Measurements from ENCODE around the gene DSCAML1. TPM values are rescaled to one million over a fixed set of nuclear protein-coding genes. Genes with fewer than 3 reads are reported as not detected.

DSCAML1 gene
- total and polyA plus RNA-seq, 2 donors: 0.32 to 0.47 TPM

- no peaks in the 10 kb centered on the region for H3K9me3 ChIP-seq (ENCODE audit: control insufficient read depth in 2 of 2, insufficient read depth in 1 of 2, low read length in 1 of 2)
- WGBS: 89% methylated on average over 8 of the region's 8 CpGs
- H3K4me1 ChIP-seq (ENCODE audit: control insufficient read depth in 2 of 2, insufficient read depth in 2 of 2, low read length in 2 of 2): no peaks in the 10 kb centered on the region
- H3K27ac ChIP-seq (ENCODE audit: low read depth in 1 of 2, low read length in 1 of 2): no peak overlapping the region
- no peak for DNase-seq (ENCODE audit: low read depth in 6 of 9, low spot score in 9 of 9)
- no peaks in the 10 kb centered on the region for H3K36me3 ChIP-seq (ENCODE audit: control insufficient read depth in 2 of 2, insufficient read depth in 2 of 2, low read length in 1 of 2)
- peaks cover 0 to 30% of the 10 kb centered on the region in 2 donors for H3K27me3 ChIP-seq (ENCODE audit: control insufficient read depth in 2 of 2, insufficient read depth in 1 of 2, low read length in 1 of 2)
- H3K4me3 ChIP-seq (ENCODE audit: low read length in 2 of 2): no peak overlapping the region
These were observed 352.8 kb downstream of the DSCAML1 start for GRCh38 chr11:117444256-117444655.

- WGBS: 55% methylated on average over 38 of the region's 38 CpGs
- Histone ChIP-seq H3K27me3 (ENCODE audit: control insufficient read depth in 2 of 2, insufficient read depth in 1 of 2, low read length in 1 of 2) (peaks cover 0 to 30% of the 10 kb centered on the region in 2 donors), H3K4me1 (ENCODE audit: control insufficient read depth in 2 of 2, insufficient read depth in 2 of 2, low read length in 2 of 2) (no peaks in the 10 kb centered on the region), H3K9me3 (ENCODE audit: control insufficient read depth in 2 of 2, insufficient read depth in 1 of 2, low read length in 1 of 2) (no peaks in the 10 kb centered on the region), H3K27ac (ENCODE audit: low read depth in 1 of 2, low read length in 1 of 2) (no peak overlapping the region), H3K4me3 (ENCODE audit: low read length in 2 of 2) (no peak overlapping the region), H3K36me3 (ENCODE audit: control insufficient read depth in 2 of 2, insufficient read depth in 2 of 2, low read length in 1 of 2) (no peaks in the 10 kb centered on the region)
- peak in 1 of 9 donors; percentile 12 for DNase-seq (ENCODE audit: low read depth in 6 of 9, low spot score in 9 of 9)
These were observed 353.5 kb downstream of the DSCAML1 start for GRCh38 chr11:117443266-117444186.

GRCh38 chr11:117442869-117443239, 354.2 kb downstream of the DSCAML1 start:
- WGBS: 94% methylated on average over 12 of the region's 12 CpGs
- DNase-seq (ENCODE audit: low read depth in 6 of 9, low spot score in 9 of 9): no peak
- no peak overlapping the region for H3K4me3 ChIP-seq (ENCODE audit: low read length in 2 of 2)
- no peaks in the 10 kb centered on the region for H3K36me3 ChIP-seq (ENCODE audit: control insufficient read depth in 2 of 2, insufficient read depth in 2 of 2, low read length in 1 of 2)
- peaks cover 0 to 30% of the 10 kb centered on the region in 2 donors for H3K27me3 ChIP-seq (ENCODE audit: control insufficient read depth in 2 of 2, insufficient read depth in 1 of 2, low read length in 1 of 2)
- H3K4me1 ChIP-seq (ENCODE audit: control insufficient read depth in 2 of 2, insufficient read depth in 2 of 2, low read length in 2 of 2): no peaks in the 10 kb centered on the region
- no peaks in the 10 kb centered on the region for H3K9me3 ChIP-seq (ENCODE audit: control insufficient read depth in 2 of 2, insufficient read depth in 1 of 2, low read length in 1 of 2)
- no peak overlapping the region for H3K27ac ChIP-seq (ENCODE audit: low read depth in 1 of 2, low read length in 1 of 2)

GRCh38 chr11:117442049-117442868, 354.8 kb downstream of the DSCAML1 start:
- DNase-seq (ENCODE audit: low read depth in 6 of 9, low spot score in 9 of 9): no peak

GRCh38 chr11:117441146-117441975, 355.7 kb downstream of the DSCAML1 start:
- Histone ChIP-seq H3K27ac (ENCODE audit: low read depth in 1 of 2, low read length in 1 of 2) (no peak overlapping the region), H3K4me3 (ENCODE audit: low read length in 2 of 2) (no peak overlapping the region), H3K9me3 (ENCODE audit: control insufficient read depth in 2 of 2, insufficient read depth in 1 of 2, low read length in 1 of 2) (no peaks in the 10 kb centered on the region), H3K36me3 (ENCODE audit: control insufficient read depth in 2 of 2, insufficient read depth in 2 of 2, low read length in 1 of 2) (no peaks in the 10 kb centered on the region), H3K27me3 (ENCODE audit: control insufficient read depth in 2 of 2, insufficient read depth in 1 of 2, low read length in 1 of 2) (peaks cover 0 to 30% of the 10 kb centered on the region in 2 donors), H3K4me1 (ENCODE audit: control insufficient read depth in 2 of 2, insufficient read depth in 2 of 2, low read length in 2 of 2) (no peaks in the 10 kb centered on the region)
- DNase-seq (ENCODE audit: low read depth in 6 of 9, low spot score in 9 of 9): no peak
- 95% methylated on average over 14 of the region's 14 CpGs for WGBS

More at GRCh38 chr11:117442049-117442868, 354.8 kb downstream of the DSCAML1 start:
- Histone ChIP-seq H3K36me3 (ENCODE audit: control insufficient read depth in 2 of 2, insufficient read depth in 2 of 2, low read length in 1 of 2) (no peaks in the 10 kb centered on the region), H3K27ac (ENCODE audit: low read depth in 1 of 2, low read length in 1 of 2) (no peak overlapping the region), H3K4me3 (ENCODE audit: low read length in 2 of 2) (no peak overlapping the region), H3K9me3 (ENCODE audit: control insufficient read depth in 2 of 2, insufficient read depth in 1 of 2, low read length in 1 of 2) (no peaks in the 10 kb centered on the region), H3K27me3 (ENCODE audit: control insufficient read depth in 2 of 2, insufficient read depth in 1 of 2, low read length in 1 of 2) (peaks cover 0 to 30% of the 10 kb centered on the region in 2 donors), H3K4me1 (ENCODE audit: control insufficient read depth in 2 of 2, insufficient read depth in 2 of 2, low read length in 2 of 2) (no peaks in the 10 kb centered on the region)
- 92% methylated on average over 16 of the region's 16 CpGs for WGBS

- Histone ChIP-seq H3K27me3 (ENCODE audit: control insufficient read depth in 2 of 2, insufficient read depth in 1 of 2, low read length in 1 of 2) (peaks cover 0 to 34% of the 10 kb centered on the region in 2 donors), H3K36me3 (ENCODE audit: control insufficient read depth in 2 of 2, insufficient read depth in 2 of 2, low read length in 1 of 2) (no peaks in the 10 kb centered on the region), H3K9me3 (ENCODE audit: control insufficient read depth in 2 of 2, insufficient read depth in 1 of 2, low read length in 1 of 2) (no peaks in the 10 kb centered on the region), H3K4me1 (ENCODE audit: control insufficient read depth in 2 of 2, insufficient read depth in 2 of 2, low read length in 2 of 2) (no peaks in the 10 kb centered on the region), H3K4me3 (ENCODE audit: low read length in 2 of 2) (no peak overlapping the region), H3K27ac (ENCODE audit: low read depth in 1 of 2, low read length in 1 of 2) (no peak overlapping the region)
- no peak for DNase-seq (ENCODE audit: low read depth in 6 of 9, low spot score in 9 of 9)
- 96% methylated on average over 8 of the region's 8 CpGs for WGBS
These were observed 356.8 kb downstream of the DSCAML1 start for GRCh38 chr11:117440258-117440657.

- Histone ChIP-seq H3K9me3 (ENCODE audit: control insufficient read depth in 2 of 2, insufficient read depth in 1 of 2, low read length in 1 of 2) (no peaks in the 10 kb centered on the region), H3K4me3 (ENCODE audit: low read length in 2 of 2) (no peak overlapping the region), H3K27ac (ENCODE audit: low read depth in 1 of 2, low read length in 1 of 2) (no peak overlapping the region), H3K27me3 (ENCODE audit: control insufficient read depth in 2 of 2, insufficient read depth in 1 of 2, low read length in 1 of 2) (peaks cover 0 to 25% of the 10 kb centered on the region in 2 donors), H3K36me3 (ENCODE audit: control insufficient read depth in 2 of 2, insufficient read depth in 2 of 2, low read length in 1 of 2) (no peaks in the 10 kb centered on the region), H3K4me1 (ENCODE audit: control insufficient read depth in 2 of 2, insufficient read depth in 2 of 2, low read length in 2 of 2) (no peaks in the 10 kb centered on the region)
- no peak for DNase-seq (ENCODE audit: low read depth in 6 of 9, low spot score in 9 of 9)
- WGBS: 97% methylated on average over 13 of the region's 13 CpGs
These were observed 357.8 kb downstream of the DSCAML1 start for GRCh38 chr11:117439256-117439655.

GRCh38 chr11:117438371-117439000, 358.5 kb downstream of the DSCAML1 start:
- 93% methylated on average over 17 of the region's 17 CpGs for WGBS
- Histone ChIP-seq H3K36me3 (ENCODE audit: control insufficient read depth in 2 of 2, insufficient read depth in 2 of 2, low read length in 1 of 2) (no peaks in the 10 kb centered on the region), H3K9me3 (ENCODE audit: control insufficient read depth in 2 of 2, insufficient read depth in 1 of 2, low read length in 1 of 2) (no peaks in the 10 kb centered on the region), H3K4me3 (ENCODE audit: low read length in 2 of 2) (no peak overlapping the region), H3K27ac (ENCODE audit: low read depth in 1 of 2, low read length in 1 of 2) (no peak overlapping the region), H3K27me3 (ENCODE audit: control insufficient read depth in 2 of 2, insufficient read depth in 1 of 2, low read length in 1 of 2) (peaks cover 0 to 17% of the 10 kb centered on the region in 2 donors), H3K4me1 (ENCODE audit: control insufficient read depth in 2 of 2, insufficient read depth in 2 of 2, low read length in 2 of 2) (no peaks in the 10 kb centered on the region)
- no peak for DNase-seq (ENCODE audit: low read depth in 6 of 9, low spot score in 9 of 9)

All from thymus (tissue), 11 donors.